ENCODE measurements around the gene PDK3. TPM values are rescaled to one million over a fixed set of nuclear protein-coding genes. Genes with fewer than 3 reads are reported as not detected.
A peak's percentile ranks its signal among the peaks of the same experiment; 100 is the strongest.

Gene PDK3
- total RNA-seq, 1 donor from 2014 or later, result 5.3 TPM

GRCh38 chrX:24547961-24548360, 82.9 kb downstream of the PDK3 start:
- Histone ChIP-seq H3K27me3 (ENCODE audit: control insufficient read depth, insufficient read depth, low read length) (no peaks in the 10 kb centered on the region), H3K4me3 (ENCODE audit: low read depth, low read length) (no peak overlapping the region), H3K36me3 (ENCODE audit: control insufficient read depth, insufficient read depth, low read length) (no peaks in the 10 kb centered on the region)
- no peak for TF ChIP-seq CTCF (IDR thresholded peaks at IDR 0.05; ENCODE audit: insufficient read depth, low read length, severe bottlenecking)
- FAIRE-seq, result no peak
- DNase-seq (ENCODE audit: low read depth), result no peak

DNA sequence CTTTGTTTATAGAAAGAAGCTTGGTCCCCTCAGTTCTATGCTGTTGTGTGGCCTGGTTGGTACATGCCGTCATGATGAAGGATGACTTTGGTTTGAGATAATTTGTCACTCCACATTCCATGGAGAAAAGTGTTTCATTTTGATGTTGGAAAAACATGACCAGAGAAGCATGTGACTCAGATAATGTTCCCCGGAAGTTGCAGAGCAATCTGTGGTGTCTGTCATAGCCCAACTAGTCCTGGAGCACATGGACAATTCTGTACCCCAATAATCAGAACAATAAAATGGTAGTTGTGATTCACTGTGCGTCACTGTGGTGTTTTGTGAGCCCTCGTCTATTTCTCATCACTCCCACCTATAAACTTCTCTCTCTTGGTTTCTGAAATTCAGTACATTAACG, 85.1 kb downstream of the PDK3 start:
- Histone ChIP-seq H3K4me3 (ENCODE audit: low read depth, low read length) (no peak overlapping the region), H3K27me3 (ENCODE audit: control insufficient read depth, insufficient read depth, low read length) (no peaks in the 10 kb centered on the region), H3K36me3 (ENCODE audit: control insufficient read depth, insufficient read depth, low read length) (no peaks in the 10 kb centered on the region)
- FAIRE-seq, result no peak
- no peak for DNase-seq (ENCODE audit: low read depth)
- TF ChIP-seq CTCF (IDR thresholded peaks at IDR 0.05; ENCODE audit: insufficient read depth, low read length, severe bottlenecking), result no peak

GRCh38 chrX:24553011-24553410, 87.9 kb downstream of the PDK3 start:
- FAIRE-seq, result no peak
- no peak for TF ChIP-seq CTCF (IDR thresholded peaks at IDR 0.05; ENCODE audit: insufficient read depth, low read length, severe bottlenecking)

GRCh38 chrX:24561121-24561520, 96.0 kb downstream of the PDK3 start:
- Histone ChIP-seq H3K27me3 (ENCODE audit: control insufficient read depth, insufficient read depth, low read length) (no peaks in the 10 kb centered on the region), H3K36me3 (ENCODE audit: control insufficient read depth, insufficient read depth, low read length) (no peaks in the 10 kb centered on the region), H3K4me3 (ENCODE audit: low read depth, low read length) (no peak overlapping the region)
- DNase-seq (ENCODE audit: low read depth) (peak; percentile 16), FAIRE-seq (no peak)
- peak; percentile 8 for TF ChIP-seq CTCF (IDR thresholded peaks at IDR 0.05; ENCODE audit: insufficient read depth, low read length, severe bottlenecking)

More at GRCh38 chrX:24553011-24553410, 87.9 kb downstream of the PDK3 start:
- Histone ChIP-seq H3K36me3 (ENCODE audit: control insufficient read depth, insufficient read depth, low read length) (no peaks in the 10 kb centered on the region), H3K27me3 (ENCODE audit: control insufficient read depth, insufficient read depth, low read length) (no peaks in the 10 kb centered on the region), H3K4me3 (ENCODE audit: low read depth, low read length) (no peak overlapping the region)
- peak; percentile 0 for DNase-seq (ENCODE audit: low read depth)

DNA sequence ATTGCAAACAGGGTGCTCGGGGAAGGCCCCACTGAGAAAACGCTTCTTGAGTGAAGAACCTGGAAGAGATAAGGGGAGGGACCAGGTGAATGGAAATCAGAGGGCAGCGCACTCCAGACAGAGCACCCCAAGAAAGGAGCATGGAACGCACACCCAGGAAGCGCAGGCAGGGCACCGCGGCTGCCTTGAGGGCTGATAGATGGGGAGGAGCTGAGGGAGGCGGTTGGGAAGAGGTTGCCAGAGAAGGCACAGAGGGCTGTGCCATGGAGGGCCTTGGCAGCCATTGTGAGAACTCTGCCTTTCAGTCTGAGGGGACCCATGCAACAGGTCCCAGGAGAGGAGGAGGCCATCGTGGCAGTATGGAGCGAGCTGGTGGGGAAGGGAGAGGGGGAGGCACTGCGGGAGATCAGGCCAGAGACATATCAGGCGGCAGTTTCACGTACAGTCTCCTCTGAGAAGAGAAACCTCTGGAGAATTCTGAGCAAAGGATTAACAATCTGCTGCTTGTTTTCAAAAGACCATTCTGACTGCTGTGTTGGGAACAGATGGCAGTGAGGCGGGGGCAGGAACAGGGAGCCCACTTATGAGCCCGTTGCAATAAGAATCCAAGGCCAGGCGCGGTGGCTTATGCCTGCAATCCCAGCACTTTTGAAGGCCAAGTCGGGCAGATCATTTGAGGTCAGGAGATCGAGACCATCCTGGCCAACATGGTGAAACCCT, 98.4 kb downstream of the PDK3 start:
- no peaks in the 10 kb centered on the region for H3K27me3 ChIP-seq (ENCODE audit: control insufficient read depth, insufficient read depth, low read length)
- DNase-seq (ENCODE audit: low read depth) (no peak), FAIRE-seq (no peak)
- no peak for TF ChIP-seq CTCF (IDR thresholded peaks at IDR 0.05; ENCODE audit: insufficient read depth, low read length, severe bottlenecking)
- H3K36me3 ChIP-seq (ENCODE audit: control insufficient read depth, insufficient read depth, low read length), result no peaks in the 10 kb centered on the region
- H3K4me3 ChIP-seq (ENCODE audit: low read depth, low read length), result no peak overlapping the region

- no peaks in the 10 kb centered on the region for H3K36me3 ChIP-seq (ENCODE audit: control insufficient read depth, insufficient read depth, low read length)
- H3K27me3 ChIP-seq (ENCODE audit: control insufficient read depth, insufficient read depth, low read length), result no peaks in the 10 kb centered on the region
- FAIRE-seq, result no peak
- H3K4me3 ChIP-seq (ENCODE audit: low read depth, low read length), result no peak overlapping the region
- TF ChIP-seq CTCF (IDR thresholded peaks at IDR 0.05; ENCODE audit: insufficient read depth, low read length, severe bottlenecking), result no peak
- DNase-seq (ENCODE audit: low read depth), result no peak
Observed at GRCh38 chrX:24566240-24566639, 101.2 kb downstream of the PDK3 start.
